ENCODE measurements around the gene IFIT1B. TPM values are rescaled to one million over a fixed set of nuclear protein-coding genes. Genes with fewer than 3 reads are reported as not detected.
A peak's percentile ranks its signal among the peaks of the same experiment; 100 is the strongest.

IFIT1B gene
- polyA plus RNA-seq, 1 donor (not counting 4 experiments of a cell fraction or from before 2014, with no cell fraction given), result not detected

- TF ChIP-seq EZH2 (IDR thresholded peaks at IDR 0.05; ENCODE audit: low read length) (no peak), CTCF (optimal IDR thresholded peaks at IDR 0.05 in 1 of 3, IDR thresholded peaks at IDR 0.05 in 1 of 3, conservative IDR thresholded peaks at IDR 0.05 in 1 of 3; ENCODE audit: extremely low read depth in 1 of 3, insufficient read depth in 2 of 3, low read length in 3 of 3) (no peak)
- FAIRE-seq, result no peak
- no peak overlapping the region for H3K4me2 ChIP-seq (ENCODE audit: control insufficient read depth, extremely low read depth, insufficient read depth, low read depth, low read length)
- DNase-seq (ENCODE audit: low read depth, low spot score), result no peak
- dilution Hi-C loops (cut with MboI; ENCODE audit: extremely low pct_ligation_motif_present, low sequenced_read_pairs), result no loop called here
- H3K9me3 ChIP-seq (ENCODE audit: control insufficient read depth, low read depth, low read length), result no peaks in the 10 kb centered on the region
- H3K4me3 ChIP-seq (ENCODE audit: control insufficient read depth in 2 of 3, extremely low read depth in 1 of 3, insufficient read depth in 2 of 3, low read depth in 1 of 3, low read length in 3 of 3), result no peak overlapping the region
- no peaks in the 10 kb centered on the region for H3K27me3 ChIP-seq (ENCODE audit: control insufficient read depth, extremely low read depth, insufficient read depth, low read length)
- H3K4me1 ChIP-seq (ENCODE audit: control insufficient read depth, extremely low read depth, insufficient read depth, low read length), result peaks cover 33% of the 10 kb centered on the region
- H3K79me2 ChIP-seq (ENCODE audit: control insufficient read depth, insufficient read depth, low read length), result peaks cover 4% of the 10 kb centered on the region
- H4K20me1 ChIP-seq (ENCODE audit: control insufficient read depth, extremely low read depth, insufficient read depth, low read length), result no peaks in the 10 kb centered on the region
- peaks cover 0 to 7% of the 10 kb centered on the region in 2 experiments for H3K36me3 ChIP-seq (ENCODE audit: control insufficient read depth in 2 of 2, extremely low read depth in 1 of 2, insufficient read depth in 2 of 2, low read length in 2 of 2)
- no peak overlapping the region for H3K27ac ChIP-seq (ENCODE audit: control insufficient read depth, insufficient read depth, low read length)
- no peak overlapping the region for H2AFZ ChIP-seq (ENCODE audit: control insufficient read depth, low read length)
- H3K9ac ChIP-seq (ENCODE audit: control insufficient read depth, extremely low read depth, insufficient read depth, low read length), result no peak overlapping the region
- H3K9me1 ChIP-seq (ENCODE audit: control insufficient read depth, extremely low read depth, insufficient read depth, low read length), result no peaks in the 10 kb centered on the region
These were observed 41.6 kb upstream of the IFIT1B start for GRCh38 chr10:89336241-89336640.

GRCh38 chr10:89337484-89337883, 40.4 kb upstream of the IFIT1B start:
- Histone ChIP-seq H3K4me2 (ENCODE audit: control insufficient read depth, extremely low read depth, insufficient read depth, low read depth, low read length) (peak overlapping the region; percentile 30), H3K27me3 (ENCODE audit: control insufficient read depth, extremely low read depth, insufficient read depth, low read length) (no peaks in the 10 kb centered on the region), H4K20me1 (ENCODE audit: control insufficient read depth, extremely low read depth, insufficient read depth, low read length) (no peaks in the 10 kb centered on the region), H3K79me2 (ENCODE audit: control insufficient read depth, insufficient read depth, low read length) (peaks cover 4% of the 10 kb centered on the region), H3K9me3 (ENCODE audit: control insufficient read depth, low read depth, low read length) (no peaks in the 10 kb centered on the region), H3K4me1 (ENCODE audit: control insufficient read depth, extremely low read depth, insufficient read depth, low read length) (peaks cover 27% of the 10 kb centered on the region), H3K27ac (ENCODE audit: control insufficient read depth, insufficient read depth, low read length) (peak overlapping the region; percentile 51), H3K36me3 (ENCODE audit: control insufficient read depth in 2 of 2, extremely low read depth in 1 of 2, insufficient read depth in 2 of 2, low read length in 2 of 2) (peaks cover 0 to 7% of the 10 kb centered on the region in 2 experiments), H2AFZ (ENCODE audit: control insufficient read depth, low read length) (peak overlapping the region; percentile 34), H3K9ac (ENCODE audit: control insufficient read depth, extremely low read depth, insufficient read depth, low read length) (peak overlapping the region; percentile 22), H3K4me3 (ENCODE audit: control insufficient read depth in 2 of 3, extremely low read depth in 1 of 3, insufficient read depth in 2 of 3, low read depth in 1 of 3, low read length in 3 of 3) (no peak overlapping the region), H3K9me1 (ENCODE audit: control insufficient read depth, extremely low read depth, insufficient read depth, low read length) (no peaks in the 10 kb centered on the region)
- dilution Hi-C loops (cut with MboI; ENCODE audit: extremely low pct_ligation_motif_present, low sequenced_read_pairs), result no loop called here
- DNase-seq (ENCODE audit: low read depth, low spot score) (peak; percentile 54), FAIRE-seq (peak; percentile 93)
- TF ChIP-seq CTCF (optimal IDR thresholded peaks at IDR 0.05 in 1 of 3, IDR thresholded peaks at IDR 0.05 in 1 of 3, conservative IDR thresholded peaks at IDR 0.05 in 1 of 3; ENCODE audit: extremely low read depth in 1 of 3, insufficient read depth in 2 of 3, low read length in 3 of 3) (no peak), EZH2 (IDR thresholded peaks at IDR 0.05; ENCODE audit: low read length) (no peak)
